ENCODE data around the gene ADSS1.

The ADSS1 gene

GRCh38 chr14:104678346-104678745 is 45.7 kb upstream of the ADSS1 start:
- CTCF ChIA-PET = interaction anchor here (0.6 to 1.0 kb wide), 4 partner anchors 12 to 1489 kb away, joined by 3 to 4 read pairs (median 3); no protein-coding TSS in a partner anchor
- no peak for TF ChIP-seq CTCF (conservative IDR thresholded peaks at IDR 0.05; ENCODE audit: low read depth)
- H3K27ac ChIP-seq = peak overlapping the region; percentile 99
- POLR2A ChIA-PET (ENCODE audit: low non-redundant PET) = interaction anchor here (1.3 kb wide), 1 partner anchor 10 kb away, joined by 3 read pairs; no protein-coding TSS in a partner anchor
- DNase-seq (ENCODE audit: low spot score) = no peak

GRCh38 chr14:104678901-104679705 is 44.9 kb upstream of the ADSS1 start:
- peak overlapping the region; percentile 99 for H3K27ac ChIP-seq
- no peak for TF ChIP-seq CTCF (conservative IDR thresholded peaks at IDR 0.05; ENCODE audit: low read depth)
- DNase-seq (ENCODE audit: low spot score) = no peak
- ChIA-PET CTCF (interaction anchor here (0.7 kb wide), 2 partner anchors 39 to 47 kb away, joined by 3 to 4 read pairs; no protein-coding TSS in a partner anchor), POLR2A (ENCODE audit: low non-redundant PET) (interaction anchor here (1.3 kb wide), 1 partner anchor 9 kb away, joined by 3 read pairs; no protein-coding TSS in a partner anchor)

- TF ChIP-seq CTCF (conservative IDR thresholded peaks at IDR 0.05; ENCODE audit: low read depth) = no peak
- ChIA-PET CTCF (interaction anchor here (0.7 to 1.1 kb wide), 4 partner anchors 15 to 45 kb away, joined by 3 to 4 read pairs (median 3); no protein-coding TSS in a partner anchor), POLR2A (ENCODE audit: low non-redundant PET) (interaction anchor here (0.6 to 0.7 kb wide), 3 partner anchors 10 to 832 kb away, joined by 3 to 5 read pairs (median 4); no protein-coding TSS in a partner anchor)
- peak overlapping the region; percentile 99 for H3K27ac ChIP-seq
- peak; percentile 85 for DNase-seq (ENCODE audit: low spot score)
Measured at GRCh38 chr14:104680056-104680805, 43.8 kb upstream of the ADSS1 start.

DNA sequence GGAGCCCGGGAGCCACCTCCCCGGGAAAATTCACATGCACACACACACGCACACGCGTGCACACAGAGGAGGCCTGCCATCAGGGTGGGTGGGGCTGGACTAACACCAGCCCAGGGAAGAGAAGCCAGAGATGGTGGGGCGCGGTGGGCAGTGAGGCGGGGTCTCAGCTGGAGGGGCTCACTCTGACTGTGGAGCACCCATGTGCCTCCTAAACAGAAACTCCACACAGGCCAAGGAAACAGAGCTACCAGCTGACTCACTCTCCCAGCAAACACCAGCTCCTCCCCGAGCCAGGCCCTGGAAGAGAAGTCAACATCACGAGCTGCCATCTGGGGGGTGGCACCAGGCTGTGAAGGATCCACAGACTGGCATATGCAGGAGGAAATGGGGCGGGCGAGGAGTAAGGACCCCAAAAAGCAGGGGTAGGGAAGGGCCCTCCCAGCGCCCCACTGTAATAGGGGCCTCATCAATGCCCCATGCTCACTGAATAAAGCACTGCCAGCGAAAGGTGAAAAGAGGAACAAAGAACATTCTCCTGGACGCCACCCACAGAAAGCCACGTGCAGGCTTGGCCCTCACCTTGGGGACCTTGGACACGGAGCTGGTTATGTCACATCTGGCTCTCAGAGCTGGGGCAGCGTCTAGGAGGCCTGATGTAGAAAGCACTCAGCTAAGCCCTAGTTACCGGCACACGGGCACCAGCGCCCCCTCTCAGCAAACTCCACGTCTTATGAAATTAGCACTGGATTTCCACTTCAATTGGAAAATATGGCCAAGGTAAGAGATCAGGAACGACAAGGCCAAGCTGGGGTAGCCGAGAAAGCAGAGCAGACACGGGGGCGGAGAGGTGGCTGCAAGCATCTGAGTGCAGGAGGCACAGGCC is 43.0 kb upstream of the ADSS1 start:
- no peak; the same call in 1 of the 2 replicates for TF ChIP-seq CTCF (conservative IDR thresholded peaks at IDR 0.05; ENCODE audit: low read depth)
- H3K27ac ChIP-seq = peak overlapping the region; percentile 99
- ChIA-PET CTCF (interaction anchor here (0.7 to 1.1 kb wide), 5 partner anchors 16 to 44 kb away, joined by 3 to 5 read pairs (median 3); no protein-coding TSS in a partner anchor), POLR2A (ENCODE audit: low non-redundant PET) (interaction anchor here (0.6 to 0.7 kb wide), 3 partner anchors 10 to 831 kb away, joined by 3 to 5 read pairs (median 4); no protein-coding TSS in a partner anchor)
- DNase-seq (ENCODE audit: low spot score) = peak; percentile 72

DNA sequence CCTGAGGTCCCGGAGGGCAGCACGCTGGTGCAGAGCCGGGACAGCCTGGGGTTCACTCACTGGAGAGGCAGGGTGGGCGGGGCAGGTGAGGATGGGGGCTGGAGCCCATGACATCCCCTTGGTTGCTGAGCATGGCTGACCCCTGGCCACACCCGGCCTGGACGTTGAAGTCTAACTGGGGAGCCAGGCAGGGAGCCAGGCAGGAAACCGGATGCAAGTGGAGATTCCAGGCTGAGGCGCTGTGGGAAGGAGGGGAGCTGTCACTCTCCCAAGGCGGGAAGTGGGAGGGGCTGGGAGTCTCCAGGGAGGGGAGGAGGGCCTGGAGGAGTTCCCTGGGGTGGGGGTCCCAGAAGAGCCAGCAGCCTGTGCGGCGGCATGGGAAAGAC is 42.3 kb upstream of the ADSS1 start:
- CTCF ChIA-PET = interaction anchor here (0.6 to 1.1 kb wide), 4 partner anchors 13 to 27 kb away, joined by 3 to 5 read pairs (median 4); no protein-coding TSS in a partner anchor
- DNase-seq (ENCODE audit: low spot score) = peak; percentile 83
- peak overlapping the region; percentile 99 for H3K27ac ChIP-seq
- POLR2A ChIA-PET (ENCODE audit: low non-redundant PET) = interaction anchor here (0.9 kb wide), 1 partner anchor 71 kb away, joined by 3 read pairs; no protein-coding TSS in a partner anchor
- no peak for TF ChIP-seq CTCF (conservative IDR thresholded peaks at IDR 0.05; ENCODE audit: low read depth)

Measured in RWPE1 (cell line).